ENCODE data around the gene HDAC5. TPM values are rescaled to one million over a fixed set of nuclear protein-coding genes. Genes with fewer than 3 reads are reported as not detected.
"Not testable (repeated sequence)": the region's sequence is repeated elsewhere in the genome, so short reads cannot be mapped to it uniquely, and the experiment has no call there.

Gene HDAC5
- total and polyA plus RNA-seq, 5 experiments from 2014 or later, result 25.3 to 73.8 (median 41.8) TPM

DNA sequence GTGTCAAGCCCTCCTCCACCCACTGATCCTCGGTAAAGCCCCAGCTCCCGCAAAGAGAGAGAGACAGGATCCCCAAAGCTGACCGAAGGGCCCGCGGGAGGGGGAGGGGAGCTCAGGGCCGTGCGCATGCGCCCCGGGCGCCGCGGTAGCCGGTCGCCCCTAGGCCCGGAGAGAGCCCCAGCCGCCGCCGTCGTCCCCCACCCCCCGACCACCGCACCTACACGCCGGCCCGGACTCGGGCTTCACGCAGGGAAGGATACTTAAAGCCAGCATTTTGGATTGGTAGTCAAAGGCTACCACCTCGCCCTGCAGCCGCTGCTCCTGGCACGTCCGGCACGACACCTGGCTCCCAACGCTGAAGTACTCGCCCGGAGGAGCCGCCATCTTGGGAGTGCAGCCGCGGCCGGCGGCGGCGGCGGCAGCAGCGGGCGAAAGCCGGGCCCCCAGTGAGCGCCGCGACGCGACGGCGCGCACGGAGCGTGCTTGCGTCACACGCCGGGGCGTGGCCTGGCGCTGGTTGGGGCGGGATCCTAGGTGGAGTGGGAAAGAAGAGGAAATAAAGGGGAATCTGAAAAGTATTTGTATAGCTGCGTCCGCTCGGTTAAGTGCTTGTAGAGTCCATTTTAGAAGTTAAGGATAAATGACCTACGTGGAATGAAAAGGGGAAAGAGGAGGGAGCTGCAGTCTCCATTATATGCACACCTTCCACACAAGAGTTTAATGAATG is 57.1 kb downstream of the HDAC5 start, which contains the start of gene LSM12:
Gene LSM12, minus strand, starts transcription at position 468 of the 727 bp plus-strand sequence. Its CDS starts 84 bp downstream, at position 384.
- Mint-ChIP-seq H3K4me3 (peak within 1 kb of the TSS; percentile 86 to 97 (median 95)), H3K27me3 (no peaks in the 10 kb centered on the region), H3K4me1 (peaks cover 28 to 60% (median 55%) of the 10 kb centered on the region in 4 donors), H3K27ac (peak within 1 kb of the TSS; percentile 92 to 99 (median 96)), H3K36me3 (peaks cover 0 to 31% (median 6%) of the 10 kb centered on the region in 3 donors), H3K9me3 (no peaks in the 10 kb centered on the region)
- ATAC-seq (peak; percentile 74 to 86), DNase-seq (peak; percentile 82 to 91 (median 89))
- POLR2A ChIA-PET, result interaction anchor here (0.6 to 1.3 kb wide), 6 partner anchors 10 to 437 kb away, joined by 3 to 4 read pairs (median 3); partner anchors contain the start of genes GPATCH8, HDAC5 and TMEM101

GRCh38 chr17:44065668-44066203 is 57.7 kb downstream of the HDAC5 start:
- H3K27me3 Mint-ChIP-seq, result no peaks in the 10 kb centered on the region
- peaks cover 0 to 37% (median 8%) of the 10 kb centered on the region in 3 donors for H3K36me3 Mint-ChIP-seq
- peak overlapping the region; percentile 87 to 99 (median 94) for H3K27ac Mint-ChIP-seq
- no peaks in the 10 kb centered on the region for H3K9me3 Mint-ChIP-seq
- ATAC-seq (no peak), DNase-seq (peak in 4 of 10 donors; percentile 9 to 28 (median 20))
- H3K4me3 Mint-ChIP-seq, result peak overlapping the region; percentile 86 to 97 (median 95)
- POLR2A ChIA-PET, result interaction anchor here (0.6 to 1.3 kb wide), 6 partner anchors 9 to 1320 kb away, joined by 3 to 5 read pairs (median 3); partner anchors contain the start of genes GPATCH8, HDAC5 and TMEM101
- H3K4me1 Mint-ChIP-seq, result peaks cover 24 to 57% (median 53%) of the 10 kb centered on the region in 4 donors

GRCh38 chr17:44063704-44064639 is 59.5 kb downstream of the HDAC5 start:
- Mint-ChIP-seq H3K36me3 (peaks cover 0 to 53% (median 9%) of the 10 kb centered on the region in 3 donors), H3K4me1 (peaks cover 21 to 59% (median 55%) of the 10 kb centered on the region in 4 donors), H3K4me3 (peak overlapping the region in 8 of 10 donors; percentile 8 to 50 (median 32)), H3K27me3 (no peaks in the 10 kb centered on the region), H3K27ac (peak overlapping the region in 9 of 10 donors; percentile 21 to 83 (median 52)), H3K9me3 (no peaks in the 10 kb centered on the region)
- DNase-seq (no peak), ATAC-seq (no peak)
- POLR2A ChIA-PET, result interaction anchor here (0.7 kb wide), 1 partner anchor 77 kb away, joined by 3 read pairs; no protein-coding TSS in a partner anchor

DNA sequence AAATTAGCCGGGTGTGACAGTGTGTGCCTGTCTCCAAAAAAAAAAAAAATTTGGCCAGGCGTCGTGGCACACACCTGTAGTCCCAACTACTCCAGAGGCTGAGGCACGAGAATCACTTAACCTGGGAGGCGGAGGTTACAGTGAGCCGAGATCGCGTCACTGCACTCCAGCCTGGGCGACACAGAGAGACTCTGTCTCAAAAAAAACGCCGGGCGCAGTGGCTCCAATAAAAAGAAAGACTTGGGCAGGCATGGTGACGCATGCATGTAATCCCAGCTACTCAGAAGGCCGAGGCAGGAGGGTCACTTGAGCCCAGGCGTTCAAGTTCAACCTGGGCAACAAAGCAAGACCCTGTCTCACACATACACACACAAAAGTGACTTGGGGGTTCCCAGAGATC is 60.6 kb downstream of the HDAC5 start:
- ATAC-seq (no peak), DNase-seq (no peak)
- Mint-ChIP-seq H3K4me1 (peaks cover 21 to 63% (median 55%) of the 10 kb centered on the region in 4 donors), H3K27ac (peak overlapping the region in 2 of 10 donors; percentile 59 to 64), H3K36me3 (peaks cover 0 to 62% (median 9%) of the 10 kb centered on the region in 3 donors), H3K9me3 (no peaks in the 10 kb centered on the region), H3K4me3 (no peak overlapping the region), H3K27me3 (no peaks in the 10 kb centered on the region)
- POLR2A ChIA-PET, result no interaction called here

DNA sequence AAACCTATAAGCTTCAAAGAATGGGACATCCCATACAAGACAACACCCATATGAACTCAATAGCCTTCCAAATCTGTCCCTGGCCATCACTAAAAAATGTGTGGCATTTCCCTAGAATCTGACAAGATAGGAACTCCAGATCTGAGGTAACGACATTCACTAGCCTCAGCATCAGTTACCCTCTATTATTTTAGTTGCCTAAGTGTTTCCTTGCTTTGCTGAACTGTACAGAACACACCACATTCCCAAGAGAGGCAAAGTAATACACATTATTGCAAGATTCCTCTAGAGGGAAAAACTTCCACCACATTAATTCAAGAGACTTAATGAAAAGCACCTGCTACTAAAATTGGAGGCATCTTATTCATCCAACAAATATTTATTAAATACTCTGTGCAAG is 62.0 kb downstream of the HDAC5 start:
- Mint-ChIP-seq H3K4me1 (peaks cover 19 to 55% (median 46%) of the 10 kb centered on the region in 4 donors), H3K4me3 (no peak overlapping the region), H3K27me3 (no peaks in the 10 kb centered on the region), H3K36me3 (peaks cover 0 to 69% (median 9%) of the 10 kb centered on the region in 3 donors), H3K9me3 (no peaks in the 10 kb centered on the region), H3K27ac (no peak overlapping the region)
- ATAC-seq (no peak), DNase-seq (no peak)
- POLR2A ChIA-PET, result interaction anchor here (0.7 kb wide), 1 partner anchor 138 kb away, joined by 5 read pairs; no protein-coding TSS in a partner anchor

GRCh38 chr17:44059101-44059892 is 64.1 kb downstream of the HDAC5 start:
- no peak overlapping the region for H3K4me3 Mint-ChIP-seq
- peaks cover 0 to 84% (median 9%) of the 10 kb centered on the region in 3 donors for H3K36me3 Mint-ChIP-seq
- peaks cover 15 to 53% (median 40%) of the 10 kb centered on the region in 4 donors for H3K4me1 Mint-ChIP-seq
- H3K27me3 Mint-ChIP-seq, result no peaks in the 10 kb centered on the region
- POLR2A ChIA-PET, result no interaction called here
- DNase-seq (no peak), ATAC-seq (no peak)
- H3K9me3 Mint-ChIP-seq, result no peaks in the 10 kb centered on the region
- peak overlapping the region in 1 of 10 donors; percentile 43 for H3K27ac Mint-ChIP-seq

DNA sequence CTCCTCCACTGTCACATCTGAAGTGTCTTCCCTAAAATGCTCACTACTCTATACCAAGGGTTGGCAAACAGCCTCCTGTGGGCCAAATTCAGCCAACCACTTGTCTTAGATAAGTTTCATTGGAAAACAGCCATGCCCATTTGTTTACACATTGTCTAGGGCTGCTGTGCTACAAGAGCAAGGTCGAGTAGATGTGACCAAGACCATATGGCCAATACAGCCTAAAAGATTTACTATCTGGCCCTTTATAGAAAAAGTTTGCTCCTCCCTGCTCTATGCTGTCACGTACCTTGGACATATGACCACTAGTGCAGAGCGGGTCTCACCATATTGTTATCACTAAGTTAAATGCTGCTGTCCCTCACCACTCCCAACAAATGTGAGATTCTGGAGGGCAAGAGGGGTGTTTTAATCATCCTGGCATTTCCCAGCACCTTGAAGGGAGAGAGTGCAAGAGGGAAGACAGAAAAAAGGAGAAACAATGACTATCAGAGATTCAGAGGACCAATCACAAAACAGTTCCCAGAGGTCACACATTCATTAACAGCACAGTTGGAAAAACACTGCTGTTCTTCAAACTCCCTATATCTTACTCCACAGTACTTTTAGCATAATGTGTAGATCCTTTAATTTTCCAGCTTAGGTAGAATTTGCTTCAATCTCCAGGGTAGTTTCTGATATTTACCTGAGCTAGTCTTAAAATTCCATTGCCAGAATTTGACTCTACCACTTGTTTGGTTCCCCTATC is 70.1 kb downstream of the HDAC5 start:
- DNase-seq (no peak), ATAC-seq (no peak)
- Mint-ChIP-seq H3K27ac (peak overlapping the region in 6 of 10 donors; percentile 3 to 70 (median 54)), H3K27me3 (no peaks in the 10 kb centered on the region), H3K9me3 (no peaks in the 10 kb centered on the region), H3K4me3 (no peak overlapping the region), H3K36me3 (peaks cover 0 to 79% (median 2%) of the 10 kb centered on the region in 3 donors), H3K4me1 (peaks cover 12 to 22% (median 19%) of the 10 kb centered on the region in 4 donors)
- POLR2A ChIA-PET, result interaction anchor here (0.6 kb wide), 1 partner anchor 11 kb away, joined by 3 read pairs; no protein-coding TSS in a partner anchor

DNA sequence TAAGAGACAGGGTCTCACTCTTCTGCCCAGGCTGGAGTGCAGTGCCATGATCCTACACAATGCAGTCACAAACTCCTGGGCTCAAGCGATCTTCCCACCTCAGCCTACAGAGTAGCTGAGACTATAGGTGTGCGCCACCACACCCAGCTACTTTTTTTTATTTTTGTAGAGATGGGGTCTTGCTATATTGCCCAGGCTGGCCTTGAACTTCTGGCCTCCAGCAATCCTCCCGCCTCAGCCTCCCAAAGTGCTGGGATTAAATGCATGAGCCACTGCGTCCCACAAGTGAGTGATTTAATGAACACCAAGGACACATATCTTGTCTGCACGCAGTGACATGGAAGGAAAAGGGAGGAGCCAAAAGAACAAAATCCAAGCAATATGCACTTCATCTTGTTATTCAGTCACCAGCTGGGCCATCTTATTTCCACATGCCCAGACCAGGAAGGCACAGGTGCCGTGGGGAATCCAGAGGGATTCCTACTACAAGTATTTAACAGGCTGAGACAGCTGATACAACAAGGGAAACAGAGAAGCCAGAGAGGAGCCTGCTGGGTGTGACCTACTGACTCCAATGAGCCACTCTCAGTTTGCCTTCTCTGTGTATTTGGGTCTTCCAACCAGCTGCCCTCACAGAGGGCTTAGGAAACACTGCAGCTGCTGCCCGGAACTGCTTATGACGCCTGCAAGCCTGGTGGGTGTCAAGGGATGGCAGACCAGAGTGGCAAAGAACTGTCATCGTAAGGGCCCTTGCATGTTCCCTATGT is 74.0 kb downstream of the HDAC5 start:
- ATAC-seq (no peak), DNase-seq (no peak)
- H3K4me3 Mint-ChIP-seq, result no peak overlapping the region
- POLR2A ChIA-PET, result interaction anchor here (0.5 to 0.7 kb wide), 2 partner anchors 11 to 172 kb away, joined by 3 to 4 read pairs; no protein-coding TSS in a partner anchor
- H3K9me3 Mint-ChIP-seq, result no peaks in the 10 kb centered on the region
- peak overlapping the region in 2 of 10 donors; percentile 25 to 43 for H3K27ac Mint-ChIP-seq
- peaks cover 0 to 70% (median 5%) of the 10 kb centered on the region in 3 donors for H3K36me3 Mint-ChIP-seq
- H3K27me3 Mint-ChIP-seq, result no peaks in the 10 kb centered on the region
- peaks cover 12 to 25% (median 17%) of the 10 kb centered on the region in 4 donors for H3K4me1 Mint-ChIP-seq

GRCh38 chr17:44046893-44047292 is 76.5 kb downstream of the HDAC5 start:
- not testable (repeated sequence) for DNase-seq, H3K27me3 Mint-ChIP-seq, ATAC-seq, H3K4me3 Mint-ChIP-seq, H3K9me3 Mint-ChIP-seq
- Mint-ChIP-seq H3K36me3 (peaks cover 0 to 62% (median 3%) of the 10 kb centered on the region in 3 donors), H3K4me1 (peaks cover 0 to 15% (median 10%) of the 10 kb centered on the region in 4 donors), H3K27ac (peak overlapping the region in 3 of 10 donors; percentile 41 to 63 (median 58))
- POLR2A ChIA-PET, result interaction anchor here (0.7 kb wide), 1 partner anchor 320 kb away, joined by 3 read pairs; no protein-coding TSS in a partner anchor

GRCh38 chr17:44045486-44045885 is 78.0 kb downstream of the HDAC5 start:
- no peak overlapping the region for H3K4me3 Mint-ChIP-seq
- POLR2A ChIA-PET, result no interaction called here
- no peaks in the 10 kb centered on the region for H3K27me3 Mint-ChIP-seq
- DNase-seq, result no peak
- peak overlapping the region in 1 of 10 donors; percentile 7 for H3K27ac Mint-ChIP-seq
- no peaks in the 10 kb centered on the region for H3K9me3 Mint-ChIP-seq
- H3K4me1 Mint-ChIP-seq, result peaks cover 6 to 24% (median 18%) of the 10 kb centered on the region in 4 donors
- no peak for ATAC-seq
- peaks cover 0 to 51% (median 3%) of the 10 kb centered on the region in 3 donors for H3K36me3 Mint-ChIP-seq

All from naive thymus-derived CD8-positive, alpha-beta T cell (primary cell).